ENCODE measurements around the gene ZNF765. TPM values are rescaled to one million over a fixed set of nuclear protein-coding genes. Genes with fewer than 3 reads are reported as not detected.

Gene ZNF765
- total RNA-seq, 4 donors from 2014 or later, result 9.5 to 21.9 (median 12.3) TPM

- no peak for TF ChIP-seq CTCF (IDR thresholded peaks at IDR 0.05; ENCODE audit: low read depth)
Measured at GRCh38 chr19:53455828-53456227, 60.9 kb downstream of the ZNF765 start.

- TF ChIP-seq CTCF (IDR thresholded peaks at IDR 0.05; ENCODE audit: low read depth), result no peak
Measured at GRCh38 chr19:53461866-53462265, 66.9 kb downstream of the ZNF765 start.

GRCh38 chr19:53462861-53463260, 67.9 kb downstream of the ZNF765 start:
- TF ChIP-seq CTCF (IDR thresholded peaks at IDR 0.05; ENCODE audit: low read depth), result no peak

- no peak for TF ChIP-seq CTCF (IDR thresholded peaks at IDR 0.05; ENCODE audit: low read depth)
Measured at GRCh38 chr19:53463263-53463662, 68.3 kb downstream of the ZNF765 start.

GRCh38 chr19:53466726-53467484, 72.0 kb downstream of the ZNF765 start:
- TF ChIP-seq CTCF (IDR thresholded peaks at IDR 0.05; ENCODE audit: low read depth), result no peak

GRCh38 chr19:53467485-53468262, 72.7 kb downstream of the ZNF765 start, which contains the start of gene ZNF813:
TSS of gene ZNF813 (plus strand) at chr19:53467733. CDS start at chr19:53483823, 16,090 bp downstream.
- TF ChIP-seq CTCF (IDR thresholded peaks at IDR 0.05; ENCODE audit: low read depth), result no peak

- no peak for TF ChIP-seq CTCF (IDR thresholded peaks at IDR 0.05; ENCODE audit: low read depth)
Measured at GRCh38 chr19:53471916-53472315, 77.0 kb downstream of the ZNF765 start.
